CD14-positive monocyte (primary cell): Measurements from ENCODE around the gene TOP2B. TPM values are rescaled to one million over a fixed set of nuclear protein-coding genes. Genes with fewer than 3 reads are reported as not detected.

ENCODE experiments used
- DNase-seq, 3 donors: peaks; one replicate each; pipeline ENCODE4 v3.0.0-alpha.2; 2011 to 2022
- H2AFZ ChIP-seq: 2 replicates; pipeline ENCODE4 v1.6.0; 2012; ENCODE audit warnings: mild to moderate bottlenecking, low read depth, low read length, inconsistent platforms; ENCODE audit not compliant: insufficient read depth, poor library complexity, severe bottlenecking
- H3K27ac ChIP-seq, 2 donors: 1 replicate in 1 of 2; 2 replicates in 1 of 2; pipeline ENCODE4 v1.5.1; 2012 to 2013; ENCODE audit warnings: low read length in 2 of 2, control low read depth in 1 of 2, inconsistent platforms in 1 of 2, low read depth in 1 of 2, mild to moderate bottlenecking in 1 of 2
- H3K27me3 ChIP-seq, 2 donors: one replicate each; pipeline versions ENCODE4 v1.6.0 to v1.6.1; 2011 to 2013; ENCODE audit warnings: low read length in 2 of 2; ENCODE audit not compliant: control insufficient read depth in 2 of 2, insufficient read depth in 2 of 2
- H3K36me3 ChIP-seq, 2 donors: replicated peaks in 1 of 2; 1 replicate in 1 of 2; 2 replicates in 1 of 2; pipeline versions ENCODE4 v1.5.1 to v1.6.1; 2012 to 2013; ENCODE audit warnings: low read length in 2 of 2, control low read depth in 1 of 2, inconsistent platforms in 1 of 2, mild to moderate bottlenecking in 1 of 2; ENCODE audit not compliant: insufficient read depth in 2 of 2, control insufficient read depth in 1 of 2
- H3K4me1 ChIP-seq, 2 donors: 1 replicate in 1 of 2; 2 replicates in 1 of 2; pipeline versions ENCODE4 v1.5.1 to v1.6.1; 2012 to 2013; ENCODE audit warnings: low read length in 2 of 2, control low read depth in 1 of 2, inconsistent platforms in 1 of 2, mild to moderate bottlenecking in 1 of 2, moderate library complexity in 1 of 2; ENCODE audit not compliant: insufficient read depth in 2 of 2, control insufficient read depth in 1 of 2
- H3K4me2 ChIP-seq: replicated peaks from 2 replicates; pipeline ENCODE3; 2012; ENCODE audit warnings: low read length, moderate library complexity, mild to moderate bottlenecking; ENCODE audit not compliant: poor library complexity, severe bottlenecking; ENCODE audit errors: extremely low read depth
- H3K4me3 ChIP-seq, 3 experiments: fragments of 200-600 bp in 1 of 3; sonication (generic) in 1 of 3; replicated peaks in 1 of 3; 1 replicate in 2 of 3; 2 replicates in 1 of 3; pipeline ENCODE4 v1.5.1; 2011 to 2013; ENCODE audit warnings: low read length in 3 of 3, mild to moderate bottlenecking in 3 of 3, control low read depth in 2 of 3, low read depth in 2 of 3, inconsistent platforms in 1 of 3, moderate library complexity in 1 of 3
- H3K79me2 ChIP-seq: 2 replicates; pipeline ENCODE4 v1.6.0; 2012; ENCODE audit warnings: mild to moderate bottlenecking, control low read depth, inconsistent platforms, low read length, moderate library complexity; ENCODE audit not compliant: insufficient read depth
- H3K9ac ChIP-seq: 2 replicates; pipeline ENCODE4 v1.6.0; 2017; ENCODE audit warnings: low read length, mild to moderate bottlenecking; ENCODE audit not compliant: insufficient read depth, poor library complexity, severe bottlenecking
- H3K9me3 ChIP-seq, 2 donors: replicated peaks in 1 of 2; 1 replicate in 1 of 2; 2 replicates in 1 of 2; pipeline versions ENCODE4 v1.5.1 to v1.6.1; 2012 to 2013; ENCODE audit warnings: low read length in 2 of 2, control low read depth in 1 of 2; ENCODE audit not compliant: control insufficient read depth in 1 of 2, insufficient read depth in 1 of 2
- H4K20me1 ChIP-seq: 2 replicates; pipeline ENCODE4 v1.6.0; 2012; ENCODE audit warnings: mild to moderate bottlenecking, low read length, control low read depth, moderate library complexity; ENCODE audit not compliant: insufficient read depth
- H3K27ac Mint-ChIP-seq, 7 donors: one replicate each; pipeline ENCODE4 v1.8.0; 2020; ENCODE audit warnings: mild to moderate bottlenecking in 7 of 7, mixed read lengths in 7 of 7, moderate library complexity in 6 of 7, inconsistent platforms in 2 of 7
- H3K27me3 Mint-ChIP-seq, 3 donors: one replicate each; pipeline ENCODE4 v1.8.0; 2021 to 2022; ENCODE audit warnings: low read depth in 3 of 3, mild to moderate bottlenecking in 3 of 3, mixed read lengths in 3 of 3, moderate library complexity in 3 of 3, inconsistent platforms in 1 of 3
- H3K36me3 Mint-ChIP-seq, 2 donors: one replicate each; pipeline ENCODE4 v1.8.0; 2020; ENCODE audit warnings: mixed read lengths in 2 of 2, inconsistent platforms in 1 of 2, mild to moderate bottlenecking in 1 of 2
- H3K4me1 Mint-ChIP-seq: one replicate; pipeline ENCODE4 v1.8.0; 2020; ENCODE audit warnings: mild to moderate bottlenecking, mixed read lengths
- H3K4me3 Mint-ChIP-seq, 2 donors: one replicate each; pipeline ENCODE4 v1.8.0; 2020; ENCODE audit warnings: mild to moderate bottlenecking in 2 of 2, mixed read lengths in 2 of 2, moderate library complexity in 1 of 2
- H3K9me3 Mint-ChIP-seq, 7 donors: one replicate each; pipeline ENCODE4 v1.8.0; 2020 to 2022; ENCODE audit warnings: mixed read lengths in 7 of 7, mild to moderate bottlenecking in 6 of 7, moderate library complexity in 6 of 7, inconsistent platforms in 2 of 7
- WGBS: methylation state at CpG from one replicate; pipeline ENCODE4 v1.1.5; 2013; ENCODE audit warnings: missing lambda C conversion rate; ENCODE audit not compliant: insufficient coverage; 5-methylcytosine and 5-hydroxymethylcytosine counted together
- intact Hi-C, 2 donors: fragments of 100-400 bp; cut with micrococcal nuclease; formaldehyde crosslinking; loops; one replicate each; pipeline versions ENCODE4 v1.15.0 to v1.15.1; 2023
- polyA plus RNA-seq, 3 donors: library from polyadenylated mRNA; depleted of rRNA in 1 of 3; unstranded in 2 of 3; stranded (reverse) in 1 of 3; fragments of 300-500 nt in 2 of 3; fragments of >200 nt in 1 of 3; fragmentation: Illumina TruSeq in 2 of 3; gene quantifications; 1 replicate in 2 of 3; 2 replicates in 1 of 3; pipeline ENCODE4 v1.2.3, GENCODE V29; 2012 to 2021
- TF ChIP-seq, protein P1 (sequence below): fragments of 200-600 bp; IDR thresholded peaks from one replicate; pipeline ENCODE4 v1.8.0; 2022; ENCODE audit warnings: antibody characterized with exemption, mild to moderate bottlenecking

Gene TOP2B
- polyA plus RNA-seq, 3 donors = 21.4 to 27.0 (median 26.1) TPM

DNA sequence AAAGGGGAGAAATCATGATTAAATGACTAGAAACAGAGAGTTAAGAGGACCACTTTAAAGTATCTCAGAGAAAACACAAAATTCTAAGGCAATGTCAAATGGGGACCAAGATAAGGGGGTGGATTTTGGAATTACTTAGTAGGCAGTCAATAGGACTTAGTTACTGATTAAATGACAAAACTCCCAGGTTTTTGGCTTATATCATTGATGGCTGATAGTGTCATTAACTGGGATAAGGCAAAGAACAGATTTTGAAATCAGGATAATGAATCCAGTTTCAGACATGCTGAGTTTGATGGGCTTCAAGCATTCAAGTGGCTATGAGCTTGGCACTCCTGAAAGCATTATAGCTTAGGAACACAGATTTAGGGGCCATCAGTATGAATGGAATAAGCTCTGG, 53.9 kb downstream of the TOP2B start:
- Mint-ChIP-seq H3K9me3 (no peaks in the 10 kb centered on the region), H3K4me3 (no peak overlapping the region), H3K27me3 (no peaks in the 10 kb centered on the region), H3K36me3 (peaks cover 70 to 76% of the 10 kb centered on the region in 2 donors), H3K27ac (peak overlapping the region in 2 of 7 donors; percentile 39 to 78), H3K4me1 (no peaks in the 10 kb centered on the region)
- H3K79me2 ChIP-seq = no peaks in the 10 kb centered on the region
- no peak overlapping the region for H2AFZ ChIP-seq
- H3K4me2 ChIP-seq = no peak overlapping the region
- no peak overlapping the region for H3K4me3 ChIP-seq
- TF ChIP-seq, protein P1, sequence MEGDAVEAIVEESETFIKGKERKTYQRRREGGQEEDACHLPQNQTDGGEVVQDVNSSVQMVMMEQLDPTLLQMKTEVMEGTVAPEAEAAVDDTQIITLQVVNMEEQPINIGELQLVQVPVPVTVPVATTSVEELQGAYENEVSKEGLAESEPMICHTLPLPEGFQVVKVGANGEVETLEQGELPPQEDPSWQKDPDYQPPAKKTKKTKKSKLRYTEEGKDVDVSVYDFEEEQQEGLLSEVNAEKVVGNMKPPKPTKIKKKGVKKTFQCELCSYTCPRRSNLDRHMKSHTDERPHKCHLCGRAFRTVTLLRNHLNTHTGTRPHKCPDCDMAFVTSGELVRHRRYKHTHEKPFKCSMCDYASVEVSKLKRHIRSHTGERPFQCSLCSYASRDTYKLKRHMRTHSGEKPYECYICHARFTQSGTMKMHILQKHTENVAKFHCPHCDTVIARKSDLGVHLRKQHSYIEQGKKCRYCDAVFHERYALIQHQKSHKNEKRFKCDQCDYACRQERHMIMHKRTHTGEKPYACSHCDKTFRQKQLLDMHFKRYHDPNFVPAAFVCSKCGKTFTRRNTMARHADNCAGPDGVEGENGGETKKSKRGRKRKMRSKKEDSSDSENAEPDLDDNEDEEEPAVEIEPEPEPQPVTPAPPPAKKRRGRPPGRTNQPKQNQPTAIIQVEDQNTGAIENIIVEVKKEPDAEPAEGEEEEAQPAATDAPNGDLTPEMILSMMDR = no peak
- H3K4me1 ChIP-seq = no peaks in the 10 kb centered on the region
- H3K9ac ChIP-seq = no peak overlapping the region
- H3K9me3 ChIP-seq = no peaks in the 10 kb centered on the region
- H3K27ac ChIP-seq = peak overlapping the region in 1 of 2 donors; percentile 7
- intact Hi-C loops = no loop called here
- no peak for DNase-seq
- no peaks in the 10 kb centered on the region for H3K27me3 ChIP-seq
- peaks cover 4% of the 10 kb centered on the region for H4K20me1 ChIP-seq
- H3K36me3 ChIP-seq = peaks cover 84 to 94% of the 10 kb centered on the region in 2 donors

DNA sequence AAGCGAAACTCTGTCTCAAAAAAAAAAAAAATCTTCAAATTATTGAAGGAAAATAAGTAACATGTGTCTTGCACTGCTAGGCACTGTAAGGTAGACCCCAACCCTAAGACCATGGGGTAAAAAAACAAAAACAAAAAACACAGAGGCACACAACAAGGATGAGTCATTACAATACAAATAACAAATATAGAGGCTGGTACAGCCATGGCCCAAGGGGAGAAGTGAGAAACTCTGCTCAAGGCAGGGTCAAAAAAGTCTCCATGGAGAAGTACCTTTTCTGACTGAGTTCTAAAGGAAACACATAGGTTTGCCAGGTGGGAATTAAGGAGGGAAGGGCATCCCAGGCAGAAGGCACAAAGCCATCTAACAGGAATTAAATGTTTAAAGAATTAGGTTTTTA, 54.5 kb downstream of the TOP2B start:
- Mint-ChIP-seq H3K4me1 (no peaks in the 10 kb centered on the region), H3K9me3 (no peaks in the 10 kb centered on the region), H3K27me3 (no peaks in the 10 kb centered on the region), H3K27ac (peak overlapping the region in 6 of 7 donors; percentile 9 to 81 (median 58)), H3K4me3 (no peak overlapping the region), H3K36me3 (peaks cover 72 to 76% of the 10 kb centered on the region in 2 donors)
- no peaks in the 10 kb centered on the region for H3K27me3 ChIP-seq
- H3K79me2 ChIP-seq = no peaks in the 10 kb centered on the region
- peaks cover 85 to 93% of the 10 kb centered on the region in 2 donors for H3K36me3 ChIP-seq
- peak overlapping the region in 1 of 2 donors; percentile 7 for H3K27ac ChIP-seq
- intact Hi-C loops = no loop called here
- H4K20me1 ChIP-seq = peaks cover 4% of the 10 kb centered on the region
- no peak overlapping the region for H3K4me3 ChIP-seq
- TF ChIP-seq, protein P1 = no peak
- no peak for DNase-seq
- no peaks in the 10 kb centered on the region for H3K4me1 ChIP-seq
- no peak overlapping the region for H2AFZ ChIP-seq
- H3K9me3 ChIP-seq = no peaks in the 10 kb centered on the region
- H3K4me2 ChIP-seq = no peak overlapping the region
- WGBS = no CpG with 5 or more reads among the region's 1 CpG
- H3K9ac ChIP-seq = no peak overlapping the region
